Right lobe of liver (tissue), 4 donors: ENCODE data around the gene MT1A.

Experiments
- POLR2A ChIP-seq: fragments of 450-650 bp; IDR thresholded peaks from one replicate; pipeline ENCODE4 v1.6.1; 2017; ENCODE audit warnings: antibody characterized with exemption, mild to moderate bottlenecking
- TF ChIP-seq, protein P1 (sequence below), 4 donors: fragments of 200-600 bp in 3 of 4; fragments of 450-650 bp in 1 of 4; IDR thresholded peaks; one replicate each; pipeline versions ENCODE4 v1.5.1 to v1.8.0; 2016 to 2022; ENCODE audit warnings: antibody characterized with exemption in 4 of 4, mild to moderate bottlenecking in 2 of 4
- donor health status: DM: no; HTN: no; CAD: no.
- donor health status: DM: no; HTN: no; CAD: no.
- donor health status: DM: no; HTN: yes; CAD: no.

DNA sequence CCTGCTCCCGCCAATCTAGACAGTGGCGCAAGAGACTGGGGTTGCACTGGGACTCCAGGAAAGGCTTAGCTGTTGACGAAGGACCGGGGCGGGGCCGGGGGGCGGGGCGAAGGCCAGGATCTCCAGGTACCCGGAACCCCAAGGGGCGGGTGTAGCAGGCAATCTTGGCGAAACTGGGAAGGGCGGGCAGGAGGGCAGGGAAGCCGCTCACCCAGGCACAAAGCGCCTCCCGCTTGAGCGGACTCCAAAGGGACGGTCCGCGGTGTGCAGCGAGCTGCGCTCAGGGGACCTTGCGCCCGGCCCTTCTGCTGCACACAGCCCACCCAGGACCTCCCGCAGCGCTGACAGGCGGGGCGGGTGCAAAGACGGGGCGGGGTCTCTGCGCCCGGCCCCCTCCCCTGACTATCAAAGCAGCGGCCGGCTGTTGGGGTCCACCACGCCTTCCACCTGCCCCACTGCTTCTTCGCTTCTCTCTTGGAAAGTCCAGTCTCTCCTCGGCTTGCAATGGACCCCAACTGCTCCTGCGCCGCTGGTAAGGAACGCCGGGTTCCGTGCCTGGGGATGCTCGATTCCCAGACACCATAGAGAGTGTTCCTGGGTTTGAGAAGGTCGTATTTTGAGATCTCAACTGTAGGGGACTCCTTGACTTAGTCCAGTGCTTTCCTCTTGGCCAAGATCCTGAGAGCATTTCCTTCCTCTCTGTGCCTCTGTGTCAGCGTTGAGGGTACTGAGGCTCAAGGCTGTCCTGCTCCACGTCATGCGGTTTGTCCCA, 19.3 kb downstream of the MT1A start, which contains the start of gene MT1F:
- TF ChIP-seq, protein P1, sequence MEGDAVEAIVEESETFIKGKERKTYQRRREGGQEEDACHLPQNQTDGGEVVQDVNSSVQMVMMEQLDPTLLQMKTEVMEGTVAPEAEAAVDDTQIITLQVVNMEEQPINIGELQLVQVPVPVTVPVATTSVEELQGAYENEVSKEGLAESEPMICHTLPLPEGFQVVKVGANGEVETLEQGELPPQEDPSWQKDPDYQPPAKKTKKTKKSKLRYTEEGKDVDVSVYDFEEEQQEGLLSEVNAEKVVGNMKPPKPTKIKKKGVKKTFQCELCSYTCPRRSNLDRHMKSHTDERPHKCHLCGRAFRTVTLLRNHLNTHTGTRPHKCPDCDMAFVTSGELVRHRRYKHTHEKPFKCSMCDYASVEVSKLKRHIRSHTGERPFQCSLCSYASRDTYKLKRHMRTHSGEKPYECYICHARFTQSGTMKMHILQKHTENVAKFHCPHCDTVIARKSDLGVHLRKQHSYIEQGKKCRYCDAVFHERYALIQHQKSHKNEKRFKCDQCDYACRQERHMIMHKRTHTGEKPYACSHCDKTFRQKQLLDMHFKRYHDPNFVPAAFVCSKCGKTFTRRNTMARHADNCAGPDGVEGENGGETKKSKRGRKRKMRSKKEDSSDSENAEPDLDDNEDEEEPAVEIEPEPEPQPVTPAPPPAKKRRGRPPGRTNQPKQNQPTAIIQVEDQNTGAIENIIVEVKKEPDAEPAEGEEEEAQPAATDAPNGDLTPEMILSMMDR (IDR thresholded peaks at IDR 0.05) = no peak
- TF ChIP-seq POLR2A = peak; percentile 64
